K562 (cell line): ENCODE results near the gene S100A10. TPM values are rescaled to one million over a fixed set of nuclear protein-coding genes. Genes with fewer than 3 reads are reported as not detected.

Source experiments
- ATAC-seq: fragments of 200-7000 bp; cut with Tn5 transposase; 3 replicates; pipeline ENCODE4 v1.9.1; 2020; ENCODE audit warnings: moderate library complexity
- BruUV-seq: library from RNA; stranded (reverse); fragments of 400-500 nt; replicated peaks from 2 replicates; lab custom pipeline; 2021; lab: Mats Ljungman, UMichigan
- CTCF ChIA-PET: fragments of 300-600 bp; formaldehyde crosslinking; extraction: SDS; loops from one replicate; lab custom pipeline; 2021; ENCODE audit warnings: low intra/inter-chr PET ratio; lab: Yijun Ruan, JAX
- POLR2A ChIA-PET: fragments of 300-600, 350-650 bp; sonication (Branson Sonifier 250); formaldehyde crosslinking; extraction: SDS; loops from one replicate; lab custom pipeline; 2021; ENCODE audit warnings: antibody characterized with exemption, inconsistent platforms; lab: Yijun Ruan, JAX
- DNase-seq, 4 experiments: peaks; one replicate each; pipeline versions ENCODE4 v3.0.0 to v3.0.0-alpha.2; 2011 to 2018; ENCODE audit warnings: low spot score in 3 of 4, mixed read lengths in 3 of 4; ENCODE audit errors: extremely low read depth in 1 of 4
- FAIRE-seq: peaks from 2 replicates; lab custom pipeline; 2011; peaks lifted over from hg19 to GRCh38; lab: Jason Lieb, UNC
- H2AFZ ChIP-seq: 2 replicates; pipeline ENCODE4 v1.6.0; 2011; ENCODE audit warnings: low read depth, low read length, control low read depth, inconsistent platforms
- H3K27ac ChIP-seq: fragments of 200-600 bp; 3 replicates; pipeline ENCODE4 v1.8.0; 2011; ENCODE audit warnings: low read depth, mild to moderate bottlenecking, control low read depth, inconsistent platforms, low read length, moderate library complexity, mixed read lengths; ENCODE audit errors: extremely low read depth
- H3K27me3 ChIP-seq, 2 experiments: fragments of 300-600 bp in 1 of 2; 2 replicates in 1 of 2; 3 replicates in 1 of 2; pipeline versions ENCODE4 v1.6.0 to v1.8.0; 2011; ENCODE audit warnings: inconsistent platforms in 2 of 2, low read length in 2 of 2, mild to moderate bottlenecking in 1 of 2, mixed read lengths in 1 of 2, moderate library complexity in 1 of 2; ENCODE audit not compliant: control insufficient read depth in 2 of 2, insufficient read depth in 2 of 2
- H3K36me3 ChIP-seq: fragments of 300-600 bp; 3 replicates; pipeline ENCODE4 v1.8.0; 2011; ENCODE audit warnings: mild to moderate bottlenecking, low read length, inconsistent platforms; ENCODE audit not compliant: control insufficient read depth, insufficient read depth
- H3K4me1 ChIP-seq, 2 experiments: fragments of 200-600 bp in 1 of 2; replicated peaks in 1 of 2; 2 replicates in 1 of 2; 3 replicates in 1 of 2; pipeline versions ENCODE4 v1.5.1 to v1.8.0; 2011; ENCODE audit warnings: inconsistent platforms in 2 of 2, low read length in 2 of 2, mild to moderate bottlenecking in 1 of 2, mixed read lengths in 1 of 2, moderate library complexity in 1 of 2; ENCODE audit not compliant: control insufficient read depth in 2 of 2, insufficient read depth in 2 of 2
- H3K4me2 ChIP-seq: 2 replicates; pipeline ENCODE4 v1.6.1; 2011; ENCODE audit warnings: low read length, control low read depth, inconsistent platforms, mixed read lengths; ENCODE audit not compliant: insufficient read depth
- H3K4me3 ChIP-seq: fragments of 200-600 bp; sonication (generic), shearing (Covaris generic); 2 replicates; pipeline ENCODE4 v1.5.1; 2016; ENCODE audit warnings: control low read depth, inconsistent platforms
- H3K79me2 ChIP-seq: fragments of 200-600 bp; 3 replicates; pipeline ENCODE4 v1.8.0; 2011; ENCODE audit warnings: low read length, inconsistent platforms; ENCODE audit not compliant: control insufficient read depth, insufficient read depth
- H3K9ac ChIP-seq, 2 experiments: 2 replicates each; pipeline versions ENCODE4 v1.6.0 to v1.6.1; 2011; ENCODE audit warnings: low read depth in 2 of 2, low read length in 2 of 2, control low read depth in 1 of 2, inconsistent platforms in 1 of 2, mild to moderate bottlenecking in 1 of 2, mixed read lengths in 1 of 2; ENCODE audit not compliant: insufficient read depth in 1 of 2
- H3K9me1 ChIP-seq: one replicate; pipeline ENCODE4 v1.6.0; 2011; ENCODE audit warnings: inconsistent platforms, mild to moderate bottlenecking, low read length, moderate library complexity; ENCODE audit not compliant: control insufficient read depth, insufficient read depth
- H3K9me3 ChIP-seq: replicated peaks from 2 replicates; pipeline ENCODE4 v1.5.1; 2011; ENCODE audit warnings: low read depth, low read length, inconsistent platforms; ENCODE audit not compliant: control insufficient read depth, insufficient read depth
- H4K20me1 ChIP-seq: replicated peaks from 2 replicates; pipeline ENCODE4 v1.6.1; 2011; ENCODE audit warnings: low read length, inconsistent platforms, mixed read lengths; ENCODE audit not compliant: control insufficient read depth, insufficient read depth
- BCL6 ChIP-seq: fragments of 250-450 bp; sonication (Bioruptor Pico); IDR thresholded peaks from 2 replicates; pipeline ENCODE4 v1.4.0; 2020
- CEBPG ChIP-seq, 3 experiments: fragments of 200-800 bp in 1 of 3; sonication (Bioruptor generic) in 1 of 3; sonication (generic) in 1 of 3; formaldehyde crosslinking in 1 of 3; IDR thresholded peaks in 2 of 3; conservative IDR thresholded peaks in 1 of 3; 2 replicates each; pipeline versions ENCODE4 v1.6.1 to v1.8.0; 2016 to 2022; ENCODE audit warnings: missing compliant biosample characterization in 2 of 3, missing genetic modification characterization in 2 of 3, mild to moderate bottlenecking in 1 of 3, missing genetic modification reagents in 1 of 3
- L3MBTL2 ChIP-seq: fragments of 450-650 bp; IDR thresholded peaks from 2 replicates; pipeline ENCODE4 v1.6.1; 2016; ENCODE audit warnings: mild to moderate bottlenecking, moderate library complexity
- LEF1 ChIP-seq: fragments of 450-650 bp; IDR thresholded peaks from 2 replicates; pipeline ENCODE4 v1.6.1; 2016; ENCODE audit warnings: mild to moderate bottlenecking
- MYC ChIP-seq, 2 experiments: fragments of 250-450 bp in 1 of 2; sonication (Bioruptor Pico) in 1 of 2; IDR thresholded peaks; 2 replicates each; pipeline versions ENCODE4 v1.5.1 to v1.6.1; 2012 to 2021; ENCODE audit warnings: low read depth in 2 of 2, borderline replicate concordance in 1 of 2, improper control_type of control experiment in 1 of 2, low read length in 1 of 2, mild to moderate bottlenecking in 1 of 2, moderate library complexity in 1 of 2
- NFATC3 ChIP-seq: fragments of 450-650 bp; IDR thresholded peaks from 2 replicates; pipeline ENCODE4 v1.6.1; 2017; ENCODE audit warnings: mild to moderate bottlenecking
- PHF8 ChIP-seq: fragments of 200-600 bp; sonication (generic); IDR thresholded peaks from 2 replicates; pipeline ENCODE4 v1.6.1; 2012; ENCODE audit warnings: mixed run types, mild to moderate bottlenecking, inconsistent platforms, low read length, moderate library complexity, borderline replicate concordance
- POLR2AphosphoS2 ChIP-seq: IDR thresholded peaks from 2 replicates; pipeline ENCODE4 v1.6.1; 2012; ENCODE audit warnings: low read length, improper control_type of control experiment
- POLR2B ChIP-seq: fragments of 450-650 bp; IDR thresholded peaks from 2 replicates; pipeline ENCODE4 v1.6.1; 2018; ENCODE audit warnings: low read depth; ENCODE audit not compliant: partially characterized antibody
- RAD21 ChIP-seq, 2 experiments: fragments of 250-450 bp in 1 of 2; fragments of 450-650 bp in 1 of 2; sonication (Bioruptor Pico) in 1 of 2; formaldehyde crosslinking in 1 of 2; IDR thresholded peaks in 1 of 2; conservative IDR thresholded peaks in 1 of 2; 2 replicates each; pipeline versions ENCODE4 v1.4.0 to v1.8.0; 2020 to 2022; ENCODE audit warnings: mild to moderate bottlenecking in 2 of 2, moderate library complexity in 1 of 2
- SMAD4 ChIP-seq: fragments of 250-450 bp; sonication (Bioruptor Pico); conservative IDR thresholded peaks from 2 replicates; pipeline ENCODE4 v1.8.0; 2021; ENCODE audit warnings: inconsistent platforms, mild to moderate bottlenecking, moderate library complexity
- SMARCC2 ChIP-seq: fragments of 450-650 bp; IDR thresholded peaks from 2 replicates; pipeline ENCODE4 v1.6.1; 2017; ENCODE audit warnings: antibody characterized with exemption, moderate library complexity, mild to moderate bottlenecking, low read depth
- SP1 ChIP-seq: sonication (generic); formaldehyde crosslinking; IDR thresholded peaks from 2 replicates; pipeline ENCODE4 v1.8.1; 2022; ENCODE audit warnings: mild to moderate bottlenecking, missing genetic modification reagents
- TBL1XR1 ChIP-seq, 2 experiments: IDR thresholded peaks; 2 replicates each; pipeline ENCODE4 v1.6.1; 2012; ENCODE audit warnings: improper control_type of control experiment in 2 of 2, low read length in 2 of 2, mild to moderate bottlenecking in 1 of 2
- TBP ChIP-seq: optimal IDR thresholded peaks from 2 replicates; pipeline ENCODE3; 2011; ENCODE audit warnings: low read depth, low read length, improper control_type of control experiment
- TEAD2 ChIP-seq: fragments of 450-650 bp; IDR thresholded peaks from 2 replicates; pipeline ENCODE4 v1.6.1; 2016; ENCODE audit warnings: missing genetic modification characterization, control low read depth, missing compliant biosample characterization
- TOE1 ChIP-seq, 2 experiments: fragments of 450-650 bp in 1 of 2; sonication (generic) in 1 of 2; formaldehyde crosslinking in 1 of 2; IDR thresholded peaks; 2 replicates each; pipeline versions ENCODE4 v1.7.1 to v1.8.0; 2016 to 2022; ENCODE audit warnings: borderline replicate concordance in 2 of 2, mild to moderate bottlenecking in 2 of 2, antibody characterized with exemption in 1 of 2, inconsistent platforms in 1 of 2, low read depth in 1 of 2, missing genetic modification reagents in 1 of 2, moderate library complexity in 1 of 2
- ZFX ChIP-seq: sonication (generic); formaldehyde crosslinking; IDR thresholded peaks from 2 replicates; pipeline ENCODE4 v1.8.0; 2022; ENCODE audit warnings: mild to moderate bottlenecking, missing genetic modification reagents, moderate library complexity
- ZNF316 ChIP-seq: fragments of 450-650 bp; IDR thresholded peaks from 2 replicates; pipeline ENCODE4 v1.6.1; 2016
- ZNF589 ChIP-seq: fragments of 200-800 bp; sonication (Bioruptor generic); IDR thresholded peaks from 2 replicates; pipeline ENCODE4 v1.6.1; 2016; ENCODE audit warnings: low read depth, missing genetic modification characterization, missing compliant biosample characterization
- WGBS: fragments of 100-300 bp; shearing (Covaris generic); methylation state at CpG from one replicate; pipeline ENCODE4 v1.1.6; 2016; ENCODE audit warnings: low coverage, mixed read lengths; ENCODE audit not compliant: insufficient coverage; ENCODE audit errors: missing lambda C conversion rate; 5-methylcytosine and 5-hydroxymethylcytosine counted together
- in situ Hi-C: fragments of 300-500 bp; cut with MboI; formaldehyde crosslinking; loops from 4 replicates; pipeline ENCODE4 v1.15.0; 2018; ENCODE audit warnings: inconsistent platforms, mixed read lengths
- intact Hi-C: fragments of 100-400 bp; cut with micrococcal nuclease; formaldehyde crosslinking; loops from 2 replicates; pipeline ENCODE4 v1.14.2; 2022
- polyA plus RNA-seq, 8 experiments: library from polyadenylated mRNA; depleted of rRNA in 4 of 8; stranded (reverse) in 5 of 8; unstranded in 3 of 8; fragments of >200 nt; fragmentation: Nextera tagmentation in 2 of 8; fragmentation: Illumina TruSeq in 1 of 8; extraction: Ambion mirVana in 2 of 8; extraction: Trizol in 1 of 8; gene quantifications; 2 replicates each; pipeline versions ENCODE4 v1.2.1 to v1.2.3, GENCODE V29; 2011 to 2014; ENCODE audit warnings: inconsistent platforms in 1 of 8, missing spikeins in 1 of 8
- total RNA-seq, 7 experiments: library from RNA; depleted of rRNA in 6 of 7; stranded (reverse); fragments of >200 nt in 6 of 7; fragmentation: Illumina TruSeq in 2 of 7; extraction: Trizol in 2 of 7; gene quantifications; 2 replicates each; pipeline versions ENCODE4 v1.2.1 to v1.2.3, GENCODE V29; 2011 to 2021; ENCODE audit warnings: low replicate concordance in 1 of 7

The S100A10 gene
- total and polyA plus RNA-seq, 9 of the 15 experiments (the other 6 are each of a cell fraction or from before 2014, with no cell fraction given): 0.32 to 1.6 (median 0.50) TPM; not detected in 3

GRCh38 chr1:152034654-152035538 lies 41.2 kb upstream of the S100A10 start:
- Histone ChIP-seq H2AFZ (peak overlapping the region; percentile 76), H3K4me3 (peak overlapping the region; percentile 55), H4K20me1 (no peaks in the 10 kb centered on the region), H3K4me1 (peaks cover 20 to 24% of the 10 kb centered on the region in 2 experiments), H3K4me2 (peak overlapping the region; percentile 92), H3K27me3 (no peaks in the 10 kb centered on the region), H3K9me3 (no peaks in the 10 kb centered on the region), H3K79me2 (peaks cover 38% of the 10 kb centered on the region), H3K36me3 (peaks cover 35% of the 10 kb centered on the region), H3K9ac (peak overlapping the region; percentile 78 to 91), H3K9me1 (no peaks in the 10 kb centered on the region), H3K27ac (peak overlapping the region; percentile 79)
- ChIA-PET CTCF (no interaction called here), POLR2A (interaction anchor here (0.5 to 3.8 kb wide), 14 partner anchors 7 to 126 kb away, joined by 3 to 37 read pairs (median 4); no protein-coding TSS in a partner anchor)
- 0% methylated on average over 8 of the region's 8 CpGs for WGBS
- in situ Hi-C loops: no loop called here
- peak; percentile 74 to 92 (median 82) for DNase-seq
- peak; percentile 68 for ATAC-seq
- intact Hi-C loops: no loop called here
- BruUV-seq: no TSS peak
- FAIRE-seq: peak; percentile 94
- peak; percentile 60 for TF ChIP-seq ZNF316
- TF ChIP-seq BCL6 (CRISPR knock-in tag): no peak
- TF ChIP-seq ZFX (CRISPR knock-in tag): 0 out of 2 replicates have a peak, but pooled peaks have one; percentile 45
- TF ChIP-seq SMARCC2: peak; percentile 33; the same call in 1 of the 2 replicates
- TF ChIP-seq CEBPG (CRISPR knock-in tag; IDR thresholded peaks at IDR 0.05): peak; percentile 96
- TF ChIP-seq CEBPG (tag; conservative IDR thresholded peaks at IDR 0.05 in 1 of 2, IDR thresholded peaks at IDR 0.05 in 1 of 2): peak in 1 of 2 experiments; percentile 74; a peak in 2 of 4 replicates
- peak; percentile 18; the same call in 1 of the 2 replicates for TF ChIP-seq PHF8
- peak; percentile 78 for TF ChIP-seq ZNF589 (CRISPR knock-in tag)
- TF ChIP-seq TBP: peak; percentile 38
- no peak; the same call in 1 of the 2 replicates for TF ChIP-seq SP1 (CRISPR knock-in tag)
- TF ChIP-seq TBL1XR1 (IDR thresholded peaks at IDR 0.05; ENCODE audit: low read length in 2 of 2): peak; percentile 32 to 38; a peak in 1 of 4 replicates
- peak; percentile 80 for TF ChIP-seq LEF1
- TF ChIP-seq TEAD2: 0 out of 2 replicates have a peak, but pooled peaks have one; percentile 15
- TF ChIP-seq POLR2B: peak; percentile 44
- 0 out of 2 replicates have a peak, but pooled peaks have one; percentile 46 for TF ChIP-seq TOE1 (IDR thresholded peaks at IDR 0.05; ENCODE audit: borderline replicate concordance)
- TF ChIP-seq TOE1 (CRISPR knock-in tag; IDR thresholded peaks at IDR 0.05; ENCODE audit: borderline replicate concordance, low read depth): no peak
- 0 out of 2 replicates have a peak, but pooled peaks have one; percentile 44 for TF ChIP-seq POLR2AphosphoS2
- peak; percentile 29; the same call in 1 of the 2 replicates for TF ChIP-seq NFATC3
- peak; percentile 76 for TF ChIP-seq L3MBTL2
- TF ChIP-seq MYC (IDR thresholded peaks at IDR 0.05; ENCODE audit: low read depth, low read length): peak; percentile 73
- TF ChIP-seq MYC (CRISPR knock-in tag; IDR thresholded peaks at IDR 0.05; ENCODE audit: borderline replicate concordance, low read depth): no peak
- peak; percentile 48; the same call in 1 of the 2 replicates for TF ChIP-seq SMAD4 (CRISPR knock-in tag)
- TF ChIP-seq RAD21 (CRISPR knock-in tag; conservative IDR thresholded peaks at IDR 0.05 in 1 of 2, IDR thresholded peaks at IDR 0.05 in 1 of 2): peak; percentile 32 to 46; a peak in 3 of 4 replicates
